GM12892 (cell line): Measurements from ENCODE around the gene SLIT3.

Experiments used
- DNase-seq: peaks from one replicate; pipeline ENCODE4 v3.0.0; 2011; ENCODE audit not compliant: insufficient read length
- FAIRE-seq: peaks from 2 replicates; lab custom pipeline; 2011; peaks lifted over from hg19 to GRCh38; lab: Jason Lieb, UNC
- POLR2A ChIP-seq: IDR thresholded peaks from 2 replicates; pipeline ENCODE4 v1.6.1; 2011; ENCODE audit warnings: low read depth, low read length, control low read depth
- POLR2AphosphoS5 ChIP-seq: IDR thresholded peaks from 2 replicates; pipeline ENCODE4 v1.6.1; 2011; ENCODE audit warnings: low read depth, low read length, control low read depth
- TAF1 ChIP-seq: IDR thresholded peaks from 2 replicates; pipeline ENCODE4 v1.6.1; 2011; ENCODE audit warnings: low read depth, mild to moderate bottlenecking, control low read depth, low read length, borderline replicate concordance

SLIT3 gene

DNA sequence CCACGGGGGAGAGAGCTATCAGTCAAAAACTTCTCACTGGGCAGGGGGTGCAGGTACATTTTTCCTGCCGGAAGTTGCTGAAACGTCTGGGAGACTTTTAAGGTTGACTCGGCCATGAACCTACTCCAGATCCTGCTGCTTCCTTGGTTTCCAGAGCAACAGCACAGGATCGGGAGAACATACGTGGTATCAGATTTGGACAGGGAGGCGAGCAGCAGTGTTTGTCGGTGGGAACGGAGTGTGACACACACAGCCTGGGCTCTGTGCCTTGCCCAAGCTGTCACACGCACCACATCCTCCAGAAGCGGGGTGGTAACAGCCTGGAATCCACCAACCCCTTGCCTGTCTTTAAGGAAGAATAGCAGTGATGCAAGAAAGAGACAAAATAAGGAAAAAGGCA lies 276.5 kb downstream of the SLIT3 start:
- FAIRE-seq: no peak
- DNase-seq: no peak
- TF ChIP-seq POLR2A: no peak
- TF ChIP-seq TAF1: no peak

DNA sequence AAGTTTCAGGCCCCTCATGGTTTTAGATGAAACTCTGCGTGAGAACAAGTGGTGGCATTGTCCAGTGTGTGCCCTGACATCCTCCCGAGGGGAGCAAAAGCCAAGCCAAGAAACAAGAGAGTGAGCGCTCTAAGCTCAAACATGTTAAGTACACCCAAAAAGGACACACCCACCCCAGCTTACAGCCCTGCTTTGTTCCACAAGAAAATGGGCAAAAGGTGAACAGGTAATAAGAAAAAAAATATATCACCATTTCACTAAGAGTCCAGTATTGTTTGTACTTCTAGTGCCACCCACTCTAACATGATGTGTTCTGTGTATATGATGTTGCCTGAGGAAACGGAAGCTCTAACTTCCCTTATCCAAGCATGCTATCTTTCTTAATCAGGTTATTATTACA lies 278.2 kb downstream of the SLIT3 start:
- no peak for FAIRE-seq
- no peak for DNase-seq
- no peak for TF ChIP-seq POLR2A
- TF ChIP-seq TAF1: no peak

DNA sequence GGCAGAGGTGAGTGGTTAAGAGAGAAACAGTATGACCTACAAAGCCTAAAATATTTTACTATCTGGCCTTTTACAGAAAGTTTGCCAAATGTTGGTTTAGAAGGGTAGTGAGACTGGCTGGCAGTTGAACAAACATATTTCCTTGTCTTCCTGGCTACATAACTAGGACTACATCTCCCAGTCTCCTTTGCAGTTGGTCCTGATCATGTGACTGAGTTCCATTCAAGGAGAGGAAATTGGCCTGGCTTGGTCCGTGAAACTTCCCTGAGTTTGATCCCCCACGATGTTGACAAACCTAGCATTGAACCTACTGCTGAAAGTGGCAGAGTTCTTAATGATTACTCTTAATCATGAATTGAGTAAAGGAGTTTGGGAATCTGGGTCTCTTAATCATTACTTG lies 280.8 kb downstream of the SLIT3 start:
- TF ChIP-seq TAF1: no peak
- TF ChIP-seq POLR2AphosphoS5: no peak
- no peak for TF ChIP-seq POLR2A
- FAIRE-seq (no peak), DNase-seq (no peak)

DNA sequence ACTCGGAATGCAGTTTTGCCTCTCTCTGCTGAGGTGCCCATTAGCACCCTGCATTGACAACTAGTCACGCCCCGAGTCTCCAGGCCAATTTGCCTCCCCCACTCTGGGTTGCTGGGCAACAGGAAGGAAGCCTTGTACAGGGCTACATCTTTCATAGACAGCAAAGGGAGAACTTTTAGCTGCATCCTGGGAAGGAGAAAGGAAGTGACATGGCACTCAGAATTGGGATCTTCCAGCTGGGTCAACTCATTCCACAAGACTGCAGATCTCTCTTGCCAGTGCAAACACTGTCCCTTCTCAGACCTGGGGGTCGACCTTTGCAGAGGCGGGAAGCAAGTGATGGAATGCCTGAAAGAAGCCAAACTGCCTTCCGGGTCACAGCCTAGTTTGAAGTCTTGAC lies 282.0 kb downstream of the SLIT3 start:
- TF ChIP-seq POLR2A (no peak), TAF1 (no peak), POLR2AphosphoS5 (no peak)
- DNase-seq: no peak
- FAIRE-seq: no peak

DNA sequence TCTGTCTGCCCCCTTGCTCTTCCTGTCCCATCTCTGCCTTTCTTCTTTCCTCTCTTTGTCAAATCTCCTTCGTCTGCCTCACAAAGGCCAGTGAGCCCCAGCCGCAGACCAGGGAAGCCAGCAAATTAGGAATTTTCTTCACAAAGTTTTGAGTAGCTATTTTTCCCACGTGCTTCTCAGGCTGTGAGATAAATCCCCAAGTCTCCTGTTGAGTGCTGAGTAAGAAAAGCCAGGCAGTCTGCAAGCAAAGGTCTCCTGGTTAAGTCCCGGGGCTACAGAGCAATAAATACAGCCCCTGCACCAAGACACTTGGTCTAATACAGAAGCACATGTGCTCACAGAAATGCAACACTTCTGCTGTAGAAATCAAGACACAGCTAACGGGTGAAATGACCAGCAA lies 284.9 kb downstream of the SLIT3 start:
- DNase-seq (no peak), FAIRE-seq (no peak)
- TF ChIP-seq POLR2A (no peak), POLR2AphosphoS5 (no peak), TAF1 (no peak)

DNA sequence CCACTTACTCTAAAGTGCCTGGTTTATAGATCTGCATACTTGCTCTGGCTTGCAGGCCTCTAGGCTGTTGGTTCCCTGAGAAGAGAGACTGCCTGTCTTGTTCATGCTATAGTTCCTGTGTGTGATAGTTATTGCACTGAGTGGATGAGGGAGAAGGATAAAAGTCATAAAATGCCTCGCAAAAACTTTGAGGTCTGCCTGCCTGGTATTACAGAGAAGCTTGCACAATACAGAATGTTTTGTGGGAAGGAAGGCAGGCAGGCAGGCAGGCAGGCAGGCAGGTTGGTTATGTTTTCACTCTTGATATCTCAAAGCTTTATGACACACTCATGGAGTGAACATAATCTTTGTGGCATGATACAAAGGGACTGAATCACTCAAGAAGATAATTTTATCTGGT lies 287.1 kb downstream of the SLIT3 start:
- DNase-seq (no peak), FAIRE-seq (no peak)
- no peak for TF ChIP-seq POLR2AphosphoS5
- TF ChIP-seq POLR2A: no peak
- TF ChIP-seq TAF1: no peak

DNA sequence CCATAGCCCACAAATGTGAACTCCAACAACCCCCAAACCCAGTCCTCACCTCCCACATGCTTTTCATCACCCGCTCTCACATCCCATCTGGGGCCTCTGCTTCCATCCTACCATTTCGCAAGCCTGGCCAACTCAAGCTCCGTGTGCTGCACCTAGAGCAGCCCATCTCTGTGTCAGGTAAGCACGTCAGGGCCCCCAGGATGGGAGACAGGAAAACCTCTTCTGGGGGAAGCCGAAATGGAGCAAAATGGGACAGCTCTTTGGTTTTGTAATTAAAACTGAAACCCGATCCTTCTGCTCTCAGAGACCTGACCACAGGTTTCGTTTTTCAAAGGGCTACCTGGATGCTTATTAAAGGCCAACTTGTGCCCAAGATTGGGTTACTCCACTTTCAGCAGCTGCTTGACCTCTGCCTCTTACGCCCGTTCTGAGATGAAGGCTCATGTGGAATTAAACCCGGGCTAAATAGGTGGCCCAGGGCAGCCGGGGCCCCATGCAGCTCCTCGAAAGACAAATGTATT lies 287.7 kb downstream of the SLIT3 start:
- DNase-seq (no peak), FAIRE-seq (no peak)
- TF ChIP-seq POLR2A (no peak), TAF1 (no peak), POLR2AphosphoS5 (no peak)

DNA sequence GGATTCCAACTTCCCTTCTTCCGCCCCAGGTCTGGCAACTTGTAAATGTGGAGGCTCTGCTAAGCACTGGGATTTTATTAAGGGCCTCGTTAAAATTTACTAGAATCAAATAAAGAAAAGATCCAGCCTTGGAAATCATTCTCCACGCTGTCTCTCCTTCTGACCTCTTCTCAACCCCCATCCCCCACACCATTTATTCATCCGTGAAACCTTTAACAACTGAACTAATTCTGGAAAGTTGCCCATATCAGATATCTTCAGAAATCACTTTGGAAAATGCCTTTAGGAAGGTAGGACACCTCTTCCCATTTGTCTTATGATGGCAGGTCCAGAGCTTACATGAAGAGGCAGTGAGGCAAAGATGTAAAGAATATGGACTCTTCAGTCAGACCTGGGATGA lies 288.5 kb downstream of the SLIT3 start:
- FAIRE-seq (no peak), DNase-seq (no peak)
- TF ChIP-seq POLR2AphosphoS5: no peak
- TF ChIP-seq POLR2A: no peak
- TF ChIP-seq TAF1: no peak

DNA sequence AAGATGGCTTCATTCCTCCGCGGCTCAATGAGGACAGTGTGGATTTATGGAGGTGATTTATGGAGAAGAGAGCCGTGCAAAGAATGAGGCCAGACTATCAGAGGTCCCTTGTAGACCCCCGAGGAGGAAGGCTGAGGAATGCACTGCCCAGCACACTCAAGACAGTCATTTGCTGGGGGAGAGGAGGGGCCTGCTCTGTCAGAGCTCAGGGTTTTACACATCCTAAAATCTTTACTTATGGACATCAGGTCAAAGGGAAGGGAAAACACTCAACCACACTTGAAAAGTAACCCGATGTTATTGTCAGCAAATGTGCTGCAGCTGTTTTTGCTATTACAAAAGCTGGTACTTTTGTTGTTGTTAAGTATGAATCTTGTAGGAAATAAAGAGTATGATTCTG lies 289.5 kb downstream of the SLIT3 start:
- DNase-seq (no peak), FAIRE-seq (no peak)
- TF ChIP-seq POLR2AphosphoS5: no peak
- no peak for TF ChIP-seq POLR2A
- no peak for TF ChIP-seq TAF1

DNA sequence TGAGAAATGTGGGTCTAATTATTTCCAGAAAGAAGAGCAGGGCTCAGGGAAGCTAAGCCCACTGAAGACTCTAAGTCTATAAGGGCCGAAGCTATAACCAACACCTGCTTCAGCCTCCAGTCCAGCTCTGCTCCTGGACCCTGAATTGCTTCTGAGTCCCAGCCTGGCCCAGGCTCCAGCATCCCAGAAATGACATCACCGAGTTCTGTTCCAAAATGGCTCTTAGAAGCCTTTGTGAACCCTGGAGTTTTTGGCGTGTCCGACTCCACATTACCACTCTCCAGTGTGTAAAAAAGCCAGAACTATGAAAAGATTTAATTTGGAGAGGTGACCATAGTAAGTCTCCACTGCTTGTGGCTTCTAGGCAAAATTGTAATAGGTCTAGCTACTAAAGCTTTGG lies 289.9 kb downstream of the SLIT3 start:
- DNase-seq: no peak
- no peak for TF ChIP-seq POLR2AphosphoS5
- no peak for TF ChIP-seq TAF1
- TF ChIP-seq POLR2A: no peak
- FAIRE-seq: no peak

DNA sequence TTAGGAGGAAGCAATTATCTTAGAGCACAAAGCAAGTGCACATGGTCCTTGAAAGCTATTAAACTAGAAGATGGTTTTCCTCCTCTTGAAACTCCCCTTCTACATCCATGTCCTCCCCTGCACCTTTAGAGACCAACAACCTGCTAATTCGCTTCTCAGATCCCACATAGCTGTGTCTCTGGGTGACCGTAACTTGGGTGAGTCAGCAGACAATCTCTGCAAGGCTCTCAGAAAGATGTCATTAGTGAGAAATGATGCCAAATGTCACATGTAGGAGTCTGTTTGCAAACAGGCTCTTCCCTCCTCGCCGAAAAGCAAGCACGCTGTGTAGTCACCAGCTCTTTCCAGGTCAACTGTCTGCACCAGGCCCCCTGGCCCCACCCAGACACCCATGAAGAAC lies 291.8 kb downstream of the SLIT3 start:
- no peak for TF ChIP-seq POLR2A
- TF ChIP-seq TAF1: no peak
- TF ChIP-seq POLR2AphosphoS5: no peak
- FAIRE-seq: no peak
- DNase-seq: no peak

DNA sequence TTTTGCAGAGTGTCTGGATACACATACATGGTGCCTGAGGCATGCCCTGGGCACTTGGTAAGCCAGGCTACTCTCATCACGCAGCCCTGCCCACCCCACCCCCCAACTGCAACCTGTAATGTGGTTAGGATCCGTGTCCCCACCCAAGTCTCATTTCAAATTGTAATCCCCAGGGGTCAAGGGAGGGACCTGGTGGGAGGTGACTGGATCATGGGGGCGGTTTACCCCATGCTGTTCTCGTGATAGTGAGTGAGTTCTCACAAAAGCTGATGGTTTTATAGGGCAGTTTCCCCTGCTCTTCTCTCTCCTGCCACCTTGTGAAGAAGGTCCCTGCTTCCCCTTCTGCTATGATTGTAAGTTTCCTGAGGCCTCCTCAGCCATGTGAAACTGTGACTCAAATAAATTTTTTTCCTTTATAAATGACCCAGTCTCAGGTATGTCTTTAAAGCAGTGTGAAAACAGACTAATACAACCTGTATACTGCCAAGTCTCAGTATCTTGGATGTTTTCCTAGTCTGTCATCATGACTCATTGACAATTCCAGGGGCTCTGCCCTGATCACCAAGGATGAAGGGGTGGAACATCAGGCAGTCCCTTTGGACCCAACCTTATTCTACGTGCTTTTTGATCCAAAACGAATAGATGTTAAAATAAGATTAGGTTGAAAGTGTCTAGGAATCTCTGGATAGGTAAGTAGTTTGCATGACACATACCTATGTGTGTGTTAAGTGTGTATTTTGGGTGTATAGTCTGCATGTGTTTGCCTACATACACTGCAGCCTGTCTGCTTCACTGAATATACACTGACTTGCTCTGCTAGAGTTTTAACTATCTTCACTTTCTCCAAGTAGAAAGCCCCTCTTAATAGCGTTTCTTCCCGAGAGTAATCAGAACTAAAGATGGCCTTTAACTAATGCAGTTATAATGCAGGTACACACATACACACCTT lies 293.8 kb downstream of the SLIT3 start:
- no peak for DNase-seq
- TF ChIP-seq TAF1 (no peak), POLR2AphosphoS5 (no peak), POLR2A (no peak)
- no peak for FAIRE-seq
